Nephron (organoid): ENCODE results near the gene TBXAS1.
"Not testable (repeated sequence)": the region's sequence is repeated elsewhere in the genome, so short reads cannot be mapped to it uniquely, and the experiment has no call there.

Experiments
- H3K27ac Mint-ChIP-seq, 3 experiments: 2 replicates each; pipeline ENCODE4 v1.8.0; 2020; ENCODE audit warnings: mixed read lengths in 3 of 3, mild to moderate bottlenecking in 2 of 3, moderate library complexity in 1 of 3
- H3K27me3 Mint-ChIP-seq: 2 replicates; pipeline ENCODE4 v1.8.0; 2021; ENCODE audit warnings: low read depth, mild to moderate bottlenecking, moderate library complexity, mixed read lengths
- H3K36me3 Mint-ChIP-seq: 2 replicates; pipeline ENCODE4 v1.8.0; 2020; ENCODE audit warnings: low read depth, mixed read lengths
- H3K4me1 Mint-ChIP-seq: 2 replicates; pipeline ENCODE4 v1.8.0; 2020; ENCODE audit warnings: mixed read lengths
- H3K4me3 Mint-ChIP-seq, 3 experiments: 2 replicates each; pipeline ENCODE4 v1.8.0; 2020; ENCODE audit warnings: mild to moderate bottlenecking in 3 of 3, mixed read lengths in 3 of 3, moderate library complexity in 2 of 3
- H3K9me3 Mint-ChIP-seq: 2 replicates; pipeline ENCODE4 v1.8.0; 2020; ENCODE audit warnings: mixed read lengths
- TF ChIP-seq, protein P1 (sequence below), 3 experiments: fragments of 200-600 bp; sonication (generic); IDR thresholded peaks; one replicate each; pipeline ENCODE4 v1.5.0; 2021; ENCODE audit warnings: antibody characterized with exemption in 3 of 3; ENCODE audit not compliant: unreplicated experiment in 3 of 3

Gene TBXAS1

GRCh38 chr7:139827042-139827441 is 2.0 kb upstream of the TBXAS1 start:
- peaks cover 3% of the 10 kb centered on the region for H3K27me3 Mint-ChIP-seq
- H3K27ac Mint-ChIP-seq, result peak overlapping the region; percentile 32 to 98 (median 78)
- TF ChIP-seq, protein P1, sequence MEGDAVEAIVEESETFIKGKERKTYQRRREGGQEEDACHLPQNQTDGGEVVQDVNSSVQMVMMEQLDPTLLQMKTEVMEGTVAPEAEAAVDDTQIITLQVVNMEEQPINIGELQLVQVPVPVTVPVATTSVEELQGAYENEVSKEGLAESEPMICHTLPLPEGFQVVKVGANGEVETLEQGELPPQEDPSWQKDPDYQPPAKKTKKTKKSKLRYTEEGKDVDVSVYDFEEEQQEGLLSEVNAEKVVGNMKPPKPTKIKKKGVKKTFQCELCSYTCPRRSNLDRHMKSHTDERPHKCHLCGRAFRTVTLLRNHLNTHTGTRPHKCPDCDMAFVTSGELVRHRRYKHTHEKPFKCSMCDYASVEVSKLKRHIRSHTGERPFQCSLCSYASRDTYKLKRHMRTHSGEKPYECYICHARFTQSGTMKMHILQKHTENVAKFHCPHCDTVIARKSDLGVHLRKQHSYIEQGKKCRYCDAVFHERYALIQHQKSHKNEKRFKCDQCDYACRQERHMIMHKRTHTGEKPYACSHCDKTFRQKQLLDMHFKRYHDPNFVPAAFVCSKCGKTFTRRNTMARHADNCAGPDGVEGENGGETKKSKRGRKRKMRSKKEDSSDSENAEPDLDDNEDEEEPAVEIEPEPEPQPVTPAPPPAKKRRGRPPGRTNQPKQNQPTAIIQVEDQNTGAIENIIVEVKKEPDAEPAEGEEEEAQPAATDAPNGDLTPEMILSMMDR (IDR thresholded peaks at IDR 0.05; ENCODE audit: unreplicated experiment in 3 of 3), result no peak
- H3K36me3 Mint-ChIP-seq, result peaks cover 10% of the 10 kb centered on the region
- peaks cover 26% of the 10 kb centered on the region for H3K4me1 Mint-ChIP-seq
- no peak overlapping the region for H3K4me3 Mint-ChIP-seq
- peaks cover 4% of the 10 kb centered on the region for H3K9me3 Mint-ChIP-seq

- Mint-ChIP-seq H3K9me3 (peaks cover 15% of the 10 kb centered on the region), H3K36me3 (peaks cover 22% of the 10 kb centered on the region), H3K4me1 (peaks cover 26% of the 10 kb centered on the region), H3K27me3 (peaks cover 3% of the 10 kb centered on the region), H3K4me3 (no peak overlapping the region), H3K27ac (peak overlapping the region; percentile 97 to 98 (median 98))
- TF ChIP-seq, protein P1 (IDR thresholded peaks at IDR 0.05; ENCODE audit: unreplicated experiment in 3 of 3), result no peak
These were observed 618 bp upstream of the TBXAS1 start for GRCh38 chr7:139828446-139828845.

GRCh38 chr7:139829775-139830117 is 682 bp downstream of the TBXAS1 start:
- Mint-ChIP-seq H3K36me3 (peaks cover 30% of the 10 kb centered on the region), H3K27me3 (peaks cover 3% of the 10 kb centered on the region), H3K4me3 (peak overlapping the region; percentile 3 to 53 (median 23)), H3K27ac (peak overlapping the region; percentile 97 to 98 (median 98)), H3K9me3 (peaks cover 28% of the 10 kb centered on the region), H3K4me1 (peaks cover 26% of the 10 kb centered on the region)
- TF ChIP-seq, protein P1 (IDR thresholded peaks at IDR 0.05; ENCODE audit: unreplicated experiment in 3 of 3), result no peak

- Mint-ChIP-seq H3K36me3 (peaks cover 31% of the 10 kb centered on the region), H3K27me3 (peaks cover 3% of the 10 kb centered on the region), H3K4me1 (peaks cover 26% of the 10 kb centered on the region), H3K27ac (peak overlapping the region; percentile 97 to 98 (median 98)), H3K9me3 (peaks cover 28% of the 10 kb centered on the region), H3K4me3 (peak overlapping the region in 1 of 3 experiments; percentile 40)
- TF ChIP-seq, protein P1 (IDR thresholded peaks at IDR 0.05; ENCODE audit: unreplicated experiment in 3 of 3), result no peak
These were observed 1.2 kb downstream of the TBXAS1 start for GRCh38 chr7:139830292-139830691.

- peaks cover 3% of the 10 kb centered on the region for H3K27me3 Mint-ChIP-seq
- no peak overlapping the region for H3K4me3 Mint-ChIP-seq
- peak overlapping the region; percentile 97 to 98 (median 98) for H3K27ac Mint-ChIP-seq
- peaks cover 36% of the 10 kb centered on the region for H3K36me3 Mint-ChIP-seq
- TF ChIP-seq, protein P1 (IDR thresholded peaks at IDR 0.05; ENCODE audit: unreplicated experiment in 3 of 3), result no peak
- H3K9me3 Mint-ChIP-seq, result peaks cover 33% of the 10 kb centered on the region
- peaks cover 26% of the 10 kb centered on the region for H3K4me1 Mint-ChIP-seq
These were observed 1.9 kb downstream of the TBXAS1 start for GRCh38 chr7:139830782-139831501.

DNA sequence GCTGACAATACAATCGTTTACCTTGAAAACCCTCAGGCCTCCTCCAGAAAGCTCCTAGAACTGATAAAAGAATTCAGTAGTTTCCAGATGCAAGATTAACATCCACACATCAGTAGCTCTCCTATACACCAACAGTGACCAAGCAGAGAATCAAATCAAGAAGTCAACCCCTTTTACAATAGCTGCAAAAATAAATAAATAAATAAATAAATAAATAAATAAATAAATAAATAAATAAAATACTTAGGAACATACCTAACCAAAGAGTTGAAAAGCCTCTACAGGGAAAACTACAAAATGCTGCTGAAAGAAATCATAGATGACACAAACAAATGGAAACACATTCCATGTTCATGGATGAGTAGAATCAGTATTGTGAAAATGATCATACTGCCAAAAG is 6.8 kb downstream of the TBXAS1 start:
- not testable (repeated sequence) for H3K4me3 Mint-ChIP-seq, H3K27me3 Mint-ChIP-seq, H3K27ac Mint-ChIP-seq, H3K4me1 Mint-ChIP-seq
- Mint-ChIP-seq H3K36me3 (peaks cover 39% of the 10 kb centered on the region), H3K9me3 (peaks cover 50% of the 10 kb centered on the region)

- Mint-ChIP-seq H3K36me3 (peaks cover 28% of the 10 kb centered on the region), H3K9me3 (peaks cover 44% of the 10 kb centered on the region)
- H3K27me3 Mint-ChIP-seq, H3K4me3 Mint-ChIP-seq, H3K27ac Mint-ChIP-seq, H3K4me1 Mint-ChIP-seq: not testable (repeated sequence)
These were observed 8.2 kb downstream of the TBXAS1 start for GRCh38 chr7:139837291-139837690.
